HS-5 (cell line): ENCODE data around the gene GRIP2.

Experiments used
- DNase-seq: peaks from one replicate; pipeline ENCODE4 v3.0.0-alpha.2; 2012; ENCODE audit warnings: low read depth

GRIP2 gene

DNA sequence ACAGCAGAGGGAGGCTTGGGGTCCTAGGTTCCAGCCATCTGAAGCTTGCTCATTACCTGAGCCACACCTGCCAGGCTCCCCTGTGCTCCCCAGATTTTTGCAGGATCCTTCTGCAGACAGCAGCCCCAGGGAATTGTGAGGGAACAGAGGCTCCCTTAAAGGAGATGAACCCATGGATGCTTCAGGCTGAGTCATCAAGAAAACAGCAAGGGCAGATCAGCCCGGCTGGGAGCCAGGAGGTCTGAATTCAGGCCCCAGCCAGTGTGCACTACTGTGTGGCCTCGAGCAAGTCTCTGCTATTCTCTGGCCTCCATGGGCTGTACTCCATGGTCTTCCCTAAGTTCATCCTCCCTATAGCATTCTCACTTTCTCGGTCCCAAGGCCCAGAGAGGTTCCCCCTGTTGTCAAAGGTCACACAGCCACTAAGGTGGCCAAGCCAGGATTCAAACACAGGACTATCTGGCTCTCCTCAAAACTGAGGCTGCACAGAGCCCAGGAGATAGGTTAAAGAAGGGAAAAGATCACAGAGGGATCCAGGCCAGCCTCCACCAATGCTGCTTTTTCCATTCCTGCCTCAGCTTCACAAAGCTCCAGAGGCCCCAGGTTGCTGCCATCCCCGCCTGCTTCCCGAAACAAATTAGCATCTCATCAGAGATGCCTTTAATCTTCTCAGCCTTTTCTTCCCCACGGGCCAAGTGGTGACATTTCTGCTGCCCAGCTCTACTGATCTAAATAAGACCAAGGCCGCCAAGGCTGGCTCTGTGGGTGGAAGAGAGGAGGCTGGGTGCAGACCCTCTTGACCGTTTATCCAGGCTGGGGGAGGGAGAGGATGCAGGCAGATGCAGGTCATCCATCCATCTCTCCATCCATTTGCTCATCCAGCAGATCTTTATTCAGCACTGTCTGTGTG, 21.2 kb upstream of the GRIP2 start:
- no peak for DNase-seq

DNA sequence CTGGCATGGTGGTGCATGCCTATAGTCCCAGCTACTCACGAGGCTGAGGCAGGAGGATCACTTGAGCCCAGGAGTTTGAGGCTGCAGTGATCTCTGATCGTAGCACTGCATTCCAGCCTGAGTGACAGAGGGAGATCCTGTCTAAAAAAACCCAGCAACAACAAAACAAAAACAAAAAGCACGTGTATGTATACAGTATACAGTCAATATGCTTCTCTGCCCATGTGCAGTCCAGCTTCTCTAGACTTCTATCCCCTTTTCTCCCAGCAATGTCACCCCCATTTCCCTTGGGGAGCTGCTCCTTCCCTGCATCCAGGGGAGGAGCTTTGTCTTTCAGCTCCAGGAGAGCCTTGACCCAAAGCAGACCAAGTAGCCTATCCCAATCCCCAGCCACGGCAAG, 20.0 kb upstream of the GRIP2 start:
- no peak for DNase-seq

GRCh38 chr3:14558029-14558428, 17.9 kb upstream of the GRIP2 start:
- no peak for DNase-seq

- DNase-seq = no peak
Observed at GRCh38 chr3:14555835-14556234, 15.7 kb upstream of the GRIP2 start.

DNA sequence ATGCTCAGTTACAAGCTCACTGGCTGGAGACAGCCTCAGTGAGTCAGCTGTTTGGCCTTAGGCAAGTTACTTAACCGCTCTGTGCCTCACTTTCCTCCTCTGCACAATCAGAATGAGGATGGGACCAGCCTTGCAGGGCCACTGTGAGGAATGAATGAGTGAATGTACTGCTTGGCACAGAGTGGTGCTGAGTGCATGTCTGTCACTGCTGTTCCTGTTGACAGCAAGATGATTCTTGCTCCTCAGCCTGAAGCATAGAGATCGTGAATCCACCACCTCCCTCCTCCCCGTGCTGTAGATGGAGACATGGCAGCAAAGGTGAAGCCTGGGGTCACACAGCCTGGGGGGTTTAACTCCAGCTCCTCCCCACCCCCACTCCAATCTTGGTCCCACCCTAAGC, 14.6 kb upstream of the GRIP2 start:
- no peak for DNase-seq

- no peak for DNase-seq
Observed at GRCh38 chr3:14553871-14554270, 13.7 kb upstream of the GRIP2 start.

GRCh38 chr3:14552717-14553116, 12.6 kb upstream of the GRIP2 start:
- DNase-seq = no peak

- no peak for DNase-seq
Observed at GRCh38 chr3:14552041-14552648, 12.0 kb upstream of the GRIP2 start.

GRCh38 chr3:14550651-14551611, 10.8 kb upstream of the GRIP2 start:
- no peak for DNase-seq

DNA sequence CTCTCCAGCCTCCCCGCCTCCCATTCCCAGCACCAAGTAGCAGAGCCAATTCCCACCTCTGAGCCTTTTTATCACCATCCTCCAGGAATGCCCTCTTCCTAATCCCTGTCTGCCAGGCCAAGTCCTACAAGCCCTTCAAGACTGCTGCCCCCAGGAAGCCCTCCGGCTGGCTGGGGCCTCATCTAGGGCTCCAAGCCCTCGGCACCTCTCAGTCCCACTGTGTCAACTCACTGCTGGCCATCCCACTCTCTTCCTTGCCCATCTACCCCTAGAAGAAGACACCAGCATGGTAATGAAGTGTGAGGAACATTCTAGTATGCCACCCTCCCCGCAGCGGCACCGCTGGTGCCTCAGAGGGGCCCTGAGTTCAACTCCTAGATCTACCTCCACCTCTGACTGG, 10.0 kb upstream of the GRIP2 start:
- DNase-seq = no peak

GRCh38 chr3:14549256-14549919, 9.2 kb upstream of the GRIP2 start:
- DNase-seq = no peak

DNA sequence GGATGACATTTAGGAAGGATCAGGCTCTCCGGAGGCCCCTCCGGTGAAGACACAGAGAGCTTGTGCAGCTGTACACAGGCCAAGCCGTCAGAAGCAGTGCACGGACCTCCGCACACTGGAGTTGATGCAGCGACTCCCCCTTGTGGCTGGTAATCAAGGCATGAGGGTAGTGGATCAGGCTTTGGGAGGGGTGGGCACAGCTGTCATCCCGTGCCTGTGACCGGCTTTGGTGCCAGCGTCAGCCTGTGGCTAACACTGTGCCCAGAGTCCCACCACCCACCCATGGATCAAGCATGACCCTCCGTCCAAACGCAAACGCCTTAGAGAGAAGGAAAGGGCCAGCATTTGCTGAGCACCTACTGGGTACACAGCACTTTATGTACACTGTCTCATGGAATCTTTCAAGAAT, 8.2 kb upstream of the GRIP2 start:
- no peak for DNase-seq

DNA sequence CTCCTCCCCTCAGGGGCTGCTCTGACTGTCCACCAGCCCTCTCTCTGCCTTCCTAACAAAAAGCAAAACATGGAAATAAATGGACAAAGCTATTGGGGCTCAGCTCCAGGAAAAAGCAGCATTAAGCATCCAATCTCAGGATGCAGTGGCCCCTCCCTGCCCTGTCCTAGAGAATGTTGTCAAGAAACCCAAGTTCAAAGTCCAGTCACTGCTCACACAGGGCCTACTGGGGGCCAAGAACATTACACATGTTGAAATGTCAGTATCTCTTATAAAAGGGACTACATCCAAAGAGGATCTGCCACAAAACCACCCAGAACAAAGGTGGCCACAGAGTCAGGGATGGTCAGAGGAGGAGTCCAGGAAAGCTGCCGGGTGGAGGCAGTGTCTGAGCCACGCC, 7.6 kb upstream of the GRIP2 start:
- no peak for DNase-seq

- DNase-seq = no peak
Observed at GRCh38 chr3:14546041-14546440, 5.9 kb upstream of the GRIP2 start.

DNA sequence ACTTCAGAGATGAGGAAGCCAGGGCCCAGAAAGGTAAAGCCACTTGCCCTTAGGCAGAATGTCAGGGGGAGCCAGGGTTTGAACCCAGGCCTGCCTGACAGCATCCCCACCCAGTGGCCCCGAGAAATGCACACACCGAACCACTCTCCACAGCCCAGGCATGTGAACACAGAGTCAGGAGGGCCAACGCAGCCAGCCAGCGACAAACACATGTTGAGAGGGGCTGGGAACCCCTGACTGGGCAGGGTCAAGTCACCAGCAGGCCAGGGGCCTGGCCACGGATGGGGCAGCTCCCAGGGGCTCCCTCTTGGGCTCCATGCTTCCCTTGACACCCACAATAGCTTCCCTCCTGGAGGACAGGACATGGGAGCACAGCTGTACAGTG, 5.1 kb upstream of the GRIP2 start:
- no peak for DNase-seq

DNA sequence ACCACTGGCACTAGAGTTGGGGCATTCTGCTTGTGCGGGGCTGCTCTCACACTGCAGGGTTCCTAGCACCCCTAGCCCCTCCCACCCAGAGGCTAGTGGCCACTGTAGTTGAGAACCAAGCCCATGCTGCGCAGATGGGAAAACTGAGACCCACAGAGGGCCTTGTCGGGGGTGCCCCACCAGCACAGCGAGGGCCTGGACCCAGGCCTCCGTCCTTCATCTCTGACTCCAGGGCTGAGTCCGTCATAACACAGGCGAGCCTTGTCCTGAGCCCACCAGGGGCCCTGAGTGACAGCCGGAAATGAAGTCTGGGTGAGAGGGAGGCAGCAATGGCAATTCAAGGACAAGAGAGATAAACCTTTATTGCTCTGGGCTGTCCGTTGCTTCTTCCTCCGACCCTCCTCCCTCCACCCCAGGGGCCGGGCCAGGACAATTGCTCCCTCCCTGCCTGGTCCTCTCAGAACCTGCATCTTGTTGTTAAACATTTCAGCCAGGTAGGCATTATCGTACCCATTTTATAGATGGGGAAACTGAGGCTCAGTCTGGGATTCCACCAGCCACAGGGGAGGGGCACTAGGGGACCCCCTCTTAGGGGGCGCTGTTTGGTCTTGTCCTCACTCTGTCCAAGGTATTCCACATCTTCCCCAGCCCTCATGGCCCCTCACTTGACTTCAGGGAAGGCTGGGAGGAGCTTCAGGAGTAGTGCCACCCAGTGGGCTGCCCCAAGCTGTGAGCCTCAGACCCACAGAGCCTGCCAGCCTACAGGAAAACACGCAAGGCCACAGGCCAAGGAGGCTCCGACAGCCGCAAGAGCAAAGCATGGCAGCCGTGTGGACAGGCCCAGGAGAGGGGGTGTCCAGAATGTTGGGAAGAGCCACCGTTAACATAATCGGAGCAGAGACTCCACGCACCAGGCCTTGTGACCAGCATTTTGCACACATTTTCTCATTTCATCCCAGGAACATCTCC, 4.4 kb upstream of the GRIP2 start:
- no peak for DNase-seq

GRCh38 chr3:14543446-14543845, 3.3 kb upstream of the GRIP2 start:
- no peak for DNase-seq

DNA sequence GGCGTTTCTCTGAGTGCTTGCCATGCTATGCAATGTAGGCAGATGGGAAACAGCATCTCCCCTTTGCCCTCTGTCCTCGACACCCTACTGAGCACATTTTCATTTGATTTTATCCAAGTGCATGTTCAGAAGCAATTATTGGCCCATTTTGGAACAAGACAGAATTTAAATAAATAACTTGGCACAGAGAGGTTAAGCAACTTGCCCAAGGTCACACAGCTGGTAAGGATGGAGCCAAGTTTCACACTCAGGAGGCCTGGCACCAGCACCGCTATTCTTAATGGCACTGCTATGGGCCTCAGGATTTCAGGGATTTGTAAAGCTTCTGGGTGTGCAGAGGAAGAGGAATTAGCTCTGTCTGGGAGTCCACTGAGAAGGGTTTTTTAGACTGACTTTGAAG, 2.5 kb upstream of the GRIP2 start:
- DNase-seq = no peak

- DNase-seq = no peak
Observed at GRCh38 chr3:14541646-14542045, 1.5 kb upstream of the GRIP2 start.

- no peak for DNase-seq
Observed at GRCh38 chr3:14540821-14541385, 761 bp upstream of the GRIP2 start.

DNA sequence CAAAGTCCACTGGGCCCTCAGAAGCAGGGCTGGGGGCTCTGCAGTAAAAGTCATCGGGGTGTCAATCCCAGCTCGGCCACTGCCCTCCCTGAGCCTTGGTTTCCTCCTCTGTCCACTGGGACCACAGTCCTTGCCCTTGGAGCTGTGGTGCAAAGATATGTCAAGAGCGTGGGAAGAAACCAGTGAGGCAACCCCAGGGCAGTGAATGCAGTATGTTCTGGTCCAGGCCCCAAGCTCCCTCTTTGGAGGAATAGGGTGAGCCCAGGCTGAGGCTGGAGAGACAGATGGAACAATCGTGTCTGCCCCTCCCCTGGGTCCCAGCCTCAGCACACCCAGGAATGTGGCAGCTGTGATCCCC, 779 bp downstream of the GRIP2 start:
- no peak for DNase-seq
